GM12801 (cell line): ENCODE results near the gene AQP9.

Experiments used
- TF ChIP-seq, protein P1 (sequence below): IDR thresholded peaks from one replicate; pipeline ENCODE4 v1.5.1; 2011; ENCODE audit warnings: control low read depth; ENCODE audit not compliant: insufficient read length; ENCODE audit errors: extremely low read depth

AQP9 gene, protein sequence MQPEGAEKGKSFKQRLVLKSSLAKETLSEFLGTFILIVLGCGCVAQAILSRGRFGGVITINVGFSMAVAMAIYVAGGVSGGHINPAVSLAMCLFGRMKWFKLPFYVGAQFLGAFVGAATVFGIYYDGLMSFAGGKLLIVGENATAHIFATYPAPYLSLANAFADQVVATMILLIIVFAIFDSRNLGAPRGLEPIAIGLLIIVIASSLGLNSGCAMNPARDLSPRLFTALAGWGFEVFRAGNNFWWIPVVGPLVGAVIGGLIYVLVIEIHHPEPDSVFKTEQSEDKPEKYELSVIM

GRCh38 chr15:58138106-58138505 is at the start of gene AQP9:
Gene AQP9, plus strand, starts transcription at chr15:58138381. Its CDS starts 185 bp downstream, at chr15:58138566.
- TF ChIP-seq, protein P1, sequence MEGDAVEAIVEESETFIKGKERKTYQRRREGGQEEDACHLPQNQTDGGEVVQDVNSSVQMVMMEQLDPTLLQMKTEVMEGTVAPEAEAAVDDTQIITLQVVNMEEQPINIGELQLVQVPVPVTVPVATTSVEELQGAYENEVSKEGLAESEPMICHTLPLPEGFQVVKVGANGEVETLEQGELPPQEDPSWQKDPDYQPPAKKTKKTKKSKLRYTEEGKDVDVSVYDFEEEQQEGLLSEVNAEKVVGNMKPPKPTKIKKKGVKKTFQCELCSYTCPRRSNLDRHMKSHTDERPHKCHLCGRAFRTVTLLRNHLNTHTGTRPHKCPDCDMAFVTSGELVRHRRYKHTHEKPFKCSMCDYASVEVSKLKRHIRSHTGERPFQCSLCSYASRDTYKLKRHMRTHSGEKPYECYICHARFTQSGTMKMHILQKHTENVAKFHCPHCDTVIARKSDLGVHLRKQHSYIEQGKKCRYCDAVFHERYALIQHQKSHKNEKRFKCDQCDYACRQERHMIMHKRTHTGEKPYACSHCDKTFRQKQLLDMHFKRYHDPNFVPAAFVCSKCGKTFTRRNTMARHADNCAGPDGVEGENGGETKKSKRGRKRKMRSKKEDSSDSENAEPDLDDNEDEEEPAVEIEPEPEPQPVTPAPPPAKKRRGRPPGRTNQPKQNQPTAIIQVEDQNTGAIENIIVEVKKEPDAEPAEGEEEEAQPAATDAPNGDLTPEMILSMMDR: no peak

GRCh38 chr15:58095415-58095814 is 42.8 kb upstream of the AQP9 start:
- TF ChIP-seq, protein P1: no peak

- TF ChIP-seq, protein P1: no peak
Observed at GRCh38 chr15:58096529-58097084, 41.6 kb upstream of the AQP9 start.

DNA sequence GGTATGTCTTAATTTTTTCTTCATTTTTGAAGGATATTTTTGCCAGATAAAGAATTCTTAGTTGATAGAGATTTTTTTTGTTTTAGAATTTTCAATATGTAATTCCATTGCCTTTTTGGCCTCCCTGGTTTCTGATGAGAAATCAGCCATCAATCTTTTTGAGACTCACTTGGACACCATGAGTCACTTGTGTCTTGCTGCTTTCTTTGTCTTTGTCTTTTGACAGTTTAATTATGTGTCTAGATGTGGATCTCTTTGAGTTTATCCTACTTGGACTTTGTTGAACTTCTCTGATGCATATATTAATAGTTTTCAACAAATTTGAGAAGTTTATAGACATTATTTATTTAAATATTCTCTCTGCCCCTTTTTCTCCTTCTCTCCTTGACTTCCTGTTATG is 34.7 kb upstream of the AQP9 start:
- TF ChIP-seq, protein P1: no peak

- TF ChIP-seq, protein P1: no peak
Observed at GRCh38 chr15:58108117-58108516, 30.1 kb upstream of the AQP9 start.

- TF ChIP-seq, protein P1: no peak
Observed at GRCh38 chr15:58109419-58109818, 28.8 kb upstream of the AQP9 start.

DNA sequence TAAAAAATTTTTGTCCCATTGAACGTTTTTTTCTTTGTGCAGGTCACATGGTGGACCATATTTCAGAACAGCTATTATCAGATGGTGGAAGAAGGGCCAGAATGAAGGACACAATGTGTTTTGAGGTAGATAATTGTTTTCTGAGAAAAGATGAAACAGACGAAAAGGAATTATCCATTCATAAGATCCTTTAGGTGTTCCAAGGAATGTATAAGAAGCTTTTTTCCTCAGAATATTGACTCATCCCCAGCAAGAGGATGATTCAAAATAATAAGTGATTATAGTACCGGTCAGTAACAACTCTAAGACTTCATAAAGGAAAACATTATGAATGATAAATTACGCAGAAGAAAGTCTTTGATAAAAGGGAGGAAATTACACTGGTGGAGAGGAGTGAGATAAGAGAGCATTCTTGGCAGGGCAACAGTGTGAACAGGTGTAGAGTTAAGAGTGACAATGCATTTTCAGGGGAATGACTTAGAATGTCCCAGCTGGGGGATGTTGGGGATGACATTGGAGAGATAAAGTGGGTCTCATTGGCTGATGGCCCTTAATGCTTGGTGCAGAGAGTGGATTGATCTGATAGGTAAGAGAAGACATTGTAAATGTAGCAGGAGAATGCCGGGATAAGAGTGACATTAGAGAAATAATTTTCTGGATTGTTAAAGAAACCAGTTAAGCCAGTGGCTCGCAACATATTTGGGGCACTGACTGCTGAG is 27.0 kb upstream of the AQP9 start:
- TF ChIP-seq, protein P1: no peak
